Panc1 (cell line): ENCODE measurements around the gene ATP6V1B1.

Source experiments
- REST ChIP-seq, 2 experiments: IDR thresholded peaks; 2 replicates each; pipeline ENCODE4 v1.6.1; 2011 to 2012; ENCODE audit warnings: low read depth in 2 of 2, control low read depth in 1 of 2, low read length in 1 of 2, mild to moderate bottlenecking in 1 of 2, moderate library complexity in 1 of 2; ENCODE audit not compliant: insufficient read depth in 1 of 2
- TF ChIP-seq, protein P1 (sequence below): fragments of 450-650 bp; IDR thresholded peaks from 2 replicates; pipeline ENCODE4 v1.5.1; 2017; ENCODE audit warnings: mild to moderate bottlenecking

GRCh38 chr2:70946832-70947442 is 11.2 kb downstream of the ATP6V1B1 start:
- TF ChIP-seq, protein P1, sequence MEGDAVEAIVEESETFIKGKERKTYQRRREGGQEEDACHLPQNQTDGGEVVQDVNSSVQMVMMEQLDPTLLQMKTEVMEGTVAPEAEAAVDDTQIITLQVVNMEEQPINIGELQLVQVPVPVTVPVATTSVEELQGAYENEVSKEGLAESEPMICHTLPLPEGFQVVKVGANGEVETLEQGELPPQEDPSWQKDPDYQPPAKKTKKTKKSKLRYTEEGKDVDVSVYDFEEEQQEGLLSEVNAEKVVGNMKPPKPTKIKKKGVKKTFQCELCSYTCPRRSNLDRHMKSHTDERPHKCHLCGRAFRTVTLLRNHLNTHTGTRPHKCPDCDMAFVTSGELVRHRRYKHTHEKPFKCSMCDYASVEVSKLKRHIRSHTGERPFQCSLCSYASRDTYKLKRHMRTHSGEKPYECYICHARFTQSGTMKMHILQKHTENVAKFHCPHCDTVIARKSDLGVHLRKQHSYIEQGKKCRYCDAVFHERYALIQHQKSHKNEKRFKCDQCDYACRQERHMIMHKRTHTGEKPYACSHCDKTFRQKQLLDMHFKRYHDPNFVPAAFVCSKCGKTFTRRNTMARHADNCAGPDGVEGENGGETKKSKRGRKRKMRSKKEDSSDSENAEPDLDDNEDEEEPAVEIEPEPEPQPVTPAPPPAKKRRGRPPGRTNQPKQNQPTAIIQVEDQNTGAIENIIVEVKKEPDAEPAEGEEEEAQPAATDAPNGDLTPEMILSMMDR = peak; percentile 91
- TF ChIP-seq REST (IDR thresholded peaks at IDR 0.05; ENCODE audit: insufficient read depth in 1 of 2, low read depth in 2 of 2, low read length in 1 of 2) = no peak
